Left renal cortex interstitium (tissue), 4 donors: ENCODE data around the gene DNAH9. TPM values are rescaled to one million over a fixed set of nuclear protein-coding genes. Genes with fewer than 3 reads are reported as not detected.
"Not testable (repeated sequence)": the region's sequence is repeated elsewhere in the genome, so short reads cannot be mapped to it uniquely, and the experiment has no call there.

ENCODE experiments used
- DNase-seq, 4 donors: peaks; one replicate each; pipeline ENCODE4 v3.0.0-alpha.2; 2013; ENCODE audit warnings: low read depth in 4 of 4, low spot score in 2 of 4, missing footprints in 1 of 4
- polyA plus RNA-seq, 4 donors: library from polyadenylated mRNA; unstranded; fragments of 120-200 nt; gene quantifications; one replicate each; pipeline ENCODE4 v1.2.1, GENCODE V29; 2013; ENCODE audit not compliant: insufficient read length in 4 of 4

DNAH9 gene
- polyA plus RNA-seq, 4 donors: 4.3 to 10.4 (median 5.5) TPM

- DNase-seq: no peak
Measured at GRCh38 chr17:11900041-11900476, 301.8 kb downstream of the DNAH9 start.

GRCh38 chr17:11900655-11901054, 302.4 kb downstream of the DNAH9 start:
- no peak for DNase-seq

GRCh38 chr17:11901931-11902330, 303.7 kb downstream of the DNAH9 start:
- DNase-seq: no peak

- no peak for DNase-seq
Measured at GRCh38 chr17:11908711-11909146, 310.5 kb downstream of the DNAH9 start.

- DNase-seq: no peak
Measured at GRCh38 chr17:11909348-11909747, 311.1 kb downstream of the DNAH9 start.

- DNase-seq: no peak
Measured at GRCh38 chr17:11916091-11916490, 317.8 kb downstream of the DNAH9 start.

- DNase-seq: no peak
Measured at GRCh38 chr17:11917415-11917814, 319.1 kb downstream of the DNAH9 start.

- DNase-seq: no peak
Measured at GRCh38 chr17:11921296-11921695, 323.0 kb downstream of the DNAH9 start.

GRCh38 chr17:11922638-11923037, 324.4 kb downstream of the DNAH9 start:
- no peak for DNase-seq

GRCh38 chr17:11924076-11924475, 325.8 kb downstream of the DNAH9 start:
- no peak for DNase-seq

- DNase-seq: no peak
Measured at GRCh38 chr17:11925262-11926021, 327.2 kb downstream of the DNAH9 start.

- no peak for DNase-seq
Measured at GRCh38 chr17:11928436-11928835, 330.2 kb downstream of the DNAH9 start.

- no peak for DNase-seq
Measured at GRCh38 chr17:11932337-11932898, 334.1 kb downstream of the DNAH9 start.

- DNase-seq: peak; percentile 34 to 69 (median 42)
Measured at GRCh38 chr17:11935734-11936406, 337.6 kb downstream of the DNAH9 start.

GRCh38 chr17:11940904-11941303, 342.6 kb downstream of the DNAH9 start:
- DNase-seq: no peak

GRCh38 chr17:11943086-11943485, 344.8 kb downstream of the DNAH9 start:
- not testable (repeated sequence) for DNase-seq

- DNase-seq: no peak
Measured at GRCh38 chr17:11943759-11944347, 345.6 kb downstream of the DNAH9 start.

GRCh38 chr17:11944587-11944986, 346.3 kb downstream of the DNAH9 start:
- no peak for DNase-seq

- DNase-seq: no peak
Measured at GRCh38 chr17:11948789-11949188, 350.5 kb downstream of the DNAH9 start.

- not testable (repeated sequence) for DNase-seq
Measured at GRCh38 chr17:11949571-11949970, 351.3 kb downstream of the DNAH9 start.
